ENCODE measurements around the gene MAP4K2.
"Not testable (repeated sequence)": the region's sequence is repeated elsewhere in the genome, so short reads cannot be mapped to it uniquely, and the experiment has no call there.

MAP4K2 gene

GRCh38 chr11:64848214-64848825 lies 45.3 kb upstream of the MAP4K2 start:
- Histone ChIP-seq H3K27ac (peak overlapping the region; percentile 99), H3K4me3 (ENCODE audit: low read depth in 1 of 2, low read length in 1 of 2) (peak overlapping the region; percentile 8 to 14)
- TF ChIP-seq, protein P1, sequence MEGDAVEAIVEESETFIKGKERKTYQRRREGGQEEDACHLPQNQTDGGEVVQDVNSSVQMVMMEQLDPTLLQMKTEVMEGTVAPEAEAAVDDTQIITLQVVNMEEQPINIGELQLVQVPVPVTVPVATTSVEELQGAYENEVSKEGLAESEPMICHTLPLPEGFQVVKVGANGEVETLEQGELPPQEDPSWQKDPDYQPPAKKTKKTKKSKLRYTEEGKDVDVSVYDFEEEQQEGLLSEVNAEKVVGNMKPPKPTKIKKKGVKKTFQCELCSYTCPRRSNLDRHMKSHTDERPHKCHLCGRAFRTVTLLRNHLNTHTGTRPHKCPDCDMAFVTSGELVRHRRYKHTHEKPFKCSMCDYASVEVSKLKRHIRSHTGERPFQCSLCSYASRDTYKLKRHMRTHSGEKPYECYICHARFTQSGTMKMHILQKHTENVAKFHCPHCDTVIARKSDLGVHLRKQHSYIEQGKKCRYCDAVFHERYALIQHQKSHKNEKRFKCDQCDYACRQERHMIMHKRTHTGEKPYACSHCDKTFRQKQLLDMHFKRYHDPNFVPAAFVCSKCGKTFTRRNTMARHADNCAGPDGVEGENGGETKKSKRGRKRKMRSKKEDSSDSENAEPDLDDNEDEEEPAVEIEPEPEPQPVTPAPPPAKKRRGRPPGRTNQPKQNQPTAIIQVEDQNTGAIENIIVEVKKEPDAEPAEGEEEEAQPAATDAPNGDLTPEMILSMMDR (IDR thresholded peaks at IDR 0.05), result no peak

DNA sequence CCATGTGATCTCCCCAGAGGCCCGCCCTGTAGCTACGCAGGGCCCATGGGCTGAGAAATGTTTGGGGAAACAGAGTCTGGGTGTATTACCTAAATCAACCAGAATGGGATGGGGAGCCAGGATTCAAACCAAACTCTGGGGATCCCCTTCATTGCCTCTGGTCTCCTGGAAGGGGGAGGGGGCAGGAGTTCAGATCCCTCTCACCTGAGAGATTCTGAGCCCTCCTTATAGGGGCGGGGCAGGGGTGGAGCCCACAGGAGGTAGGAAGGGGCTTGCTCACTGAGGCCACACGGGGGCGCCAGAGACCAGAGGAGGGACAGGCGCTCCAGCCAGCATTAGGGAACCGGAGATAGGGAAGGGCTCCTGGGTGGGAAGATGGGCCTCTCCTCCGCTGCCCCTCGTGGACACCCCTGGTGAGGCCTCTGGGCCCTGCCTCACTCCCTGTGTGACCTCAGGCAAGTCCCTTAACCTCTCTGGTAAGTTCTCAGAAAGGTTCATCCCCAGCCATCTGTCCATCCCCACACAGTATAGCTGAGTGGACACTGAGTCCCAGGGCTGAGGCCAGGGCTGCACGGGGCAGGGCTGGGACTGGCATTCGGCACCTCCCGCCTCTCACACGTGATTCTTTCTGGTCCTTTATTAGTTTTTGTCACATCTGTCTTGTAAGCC lies 44.1 kb upstream of the MAP4K2 start:
- Histone ChIP-seq H3K9me3 (no peaks in the 10 kb centered on the region), H3K27me3 (peaks cover 9% of the 10 kb centered on the region), H3K36me3 (peaks cover 8% of the 10 kb centered on the region), H3K4me1 (ENCODE audit: control insufficient read depth in 1 of 2, insufficient read depth in 1 of 2, low read depth in 1 of 2, low read length in 1 of 2) (peaks cover 54 to 69% of the 10 kb centered on the region in 2 experiments), H3K4me3 (ENCODE audit: low read depth in 1 of 2, low read length in 1 of 2) (no peak overlapping the region), H3K27ac (peak overlapping the region; percentile 99)
- TF ChIP-seq, protein P1 (IDR thresholded peaks at IDR 0.05), result peak; percentile 98

More at GRCh38 chr11:64848214-64848825, 45.3 kb upstream of the MAP4K2 start:
- Histone ChIP-seq H3K4me1 (ENCODE audit: control insufficient read depth in 1 of 2, insufficient read depth in 1 of 2, low read depth in 1 of 2, low read length in 1 of 2) (peaks cover 66 to 81% of the 10 kb centered on the region in 2 experiments), H3K9me3 (no peaks in the 10 kb centered on the region), H3K27me3 (peaks cover 9% of the 10 kb centered on the region), H3K36me3 (peaks cover 19% of the 10 kb centered on the region)

DNA sequence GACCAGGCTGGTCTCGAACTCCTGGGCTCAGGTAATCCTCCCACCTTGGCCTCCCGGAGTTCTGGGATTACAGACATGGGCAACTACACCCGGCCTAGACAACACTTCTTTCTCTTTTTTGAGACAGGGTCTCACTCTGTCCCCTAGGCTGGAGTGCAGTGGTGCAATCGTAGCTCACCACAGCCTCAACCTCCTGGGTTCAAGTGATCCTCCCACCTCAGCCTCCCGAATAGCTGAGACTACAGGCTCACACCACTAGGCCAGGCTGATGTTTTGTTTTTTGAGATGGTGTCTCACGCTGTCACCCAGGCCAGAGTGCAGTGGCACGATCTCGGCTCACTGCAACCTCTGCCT lies 42.7 kb upstream of the MAP4K2 start:
- peaks cover 40 to 56% of the 10 kb centered on the region in 2 experiments for H3K4me1 ChIP-seq (ENCODE audit: control insufficient read depth in 1 of 2, insufficient read depth in 1 of 2, low read depth in 1 of 2, low read length in 1 of 2)
- not testable (repeated sequence) for H3K27me3 ChIP-seq; H3K9me3 ChIP-seq; H3K4me3 ChIP-seq (ENCODE audit: low read depth in 1 of 2, low read length in 1 of 2); H3K27ac ChIP-seq; H3K36me3 ChIP-seq

DNA sequence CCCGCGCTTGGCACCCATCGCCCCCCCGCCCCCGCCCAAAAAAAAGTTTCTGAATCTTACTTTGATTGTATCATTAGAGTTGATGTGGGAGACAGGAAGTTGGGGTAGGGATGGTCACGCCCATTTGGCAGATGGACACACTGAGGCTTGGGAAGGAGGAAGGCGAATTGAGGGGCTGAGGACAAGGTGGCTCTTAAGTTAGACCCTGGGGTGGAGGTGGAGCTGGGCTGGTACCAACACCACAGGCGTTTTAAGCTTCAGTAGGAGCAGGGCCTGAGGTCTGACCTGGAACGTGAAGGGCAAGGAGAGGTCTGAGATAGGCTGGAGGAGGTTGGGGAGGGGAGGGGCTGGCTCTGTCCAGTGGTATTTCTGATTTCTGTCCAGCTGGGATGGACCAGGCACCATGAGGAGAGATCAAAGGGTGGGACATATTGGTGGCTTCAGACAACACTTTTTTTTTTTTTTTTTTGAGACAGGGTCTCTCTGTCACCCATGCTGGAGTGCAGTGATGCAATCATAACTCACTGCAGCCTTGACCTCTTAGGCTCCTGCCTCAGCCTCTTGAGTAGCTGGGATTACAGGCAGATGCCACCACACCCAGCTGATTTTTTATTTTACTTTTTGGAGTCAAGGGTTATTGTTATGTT lies 42.2 kb upstream of the MAP4K2 start:
- TF ChIP-seq, protein P1 (IDR thresholded peaks at IDR 0.05), result no peak
- peaks cover 39 to 51% of the 10 kb centered on the region in 2 experiments for H3K4me1 ChIP-seq (ENCODE audit: control insufficient read depth in 1 of 2, insufficient read depth in 1 of 2, low read depth in 1 of 2, low read length in 1 of 2)
- no peaks in the 10 kb centered on the region for H3K36me3 ChIP-seq
- H3K27me3 ChIP-seq, result peaks cover 9% of the 10 kb centered on the region
- peak overlapping the region; percentile 54 to 63 for H3K4me3 ChIP-seq (ENCODE audit: low read depth in 1 of 2, low read length in 1 of 2)
- H3K9me3 ChIP-seq, result no peaks in the 10 kb centered on the region
- peak overlapping the region; percentile 53 for H3K27ac ChIP-seq

DNA sequence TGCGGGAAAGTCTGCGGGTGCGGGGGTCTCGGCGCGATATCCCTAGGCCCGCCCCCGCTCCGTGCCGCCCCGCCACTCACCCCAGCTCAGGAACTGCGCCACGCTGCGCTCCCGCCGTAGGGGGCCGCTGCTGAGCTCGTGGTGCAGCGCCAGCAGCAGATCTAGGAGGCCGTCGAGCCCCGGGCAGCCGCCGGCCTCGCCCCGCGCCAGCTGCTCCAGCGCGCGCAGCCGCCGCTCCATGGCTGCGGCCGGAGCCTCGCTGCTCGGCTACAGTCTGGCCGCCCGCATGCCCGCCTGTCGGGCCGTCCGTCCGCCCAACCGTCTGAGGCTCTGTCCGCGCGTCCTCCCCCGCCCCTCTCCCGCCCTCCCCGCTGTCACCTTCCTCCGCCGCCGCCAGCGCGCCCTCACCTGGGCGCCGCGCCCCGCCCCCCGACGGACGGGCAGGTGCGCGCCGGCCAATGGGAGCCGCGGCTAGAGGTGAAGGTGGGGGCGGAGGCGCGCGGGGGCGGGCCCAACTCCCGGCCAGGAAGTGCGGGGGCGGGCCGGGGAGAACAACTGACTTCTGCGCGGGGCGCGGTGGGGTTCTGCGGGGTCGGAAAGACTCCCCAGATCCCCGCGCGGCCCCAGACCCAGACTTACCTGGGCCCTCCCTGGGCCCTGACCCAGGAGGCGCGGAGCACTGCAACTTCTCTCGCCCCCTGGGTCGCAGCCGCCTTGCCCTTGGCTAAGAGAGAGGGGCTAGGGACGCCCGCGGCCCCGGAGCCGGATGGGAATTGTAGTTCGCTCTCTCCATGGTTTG lies 41.5 kb upstream of the MAP4K2 start, which contains the start of gene CDC42BPG:
Gene CDC42BPG, minus strand, starts transcription at position 324 of the 799 bp plus-strand sequence. Its CDS starts 84 bp downstream, at position 240.
- Histone ChIP-seq H3K27me3 (peaks cover 9% of the 10 kb centered on the region), H3K4me1 (ENCODE audit: control insufficient read depth in 1 of 2, insufficient read depth in 1 of 2, low read depth in 1 of 2, low read length in 1 of 2) (peaks cover 32 to 43% of the 10 kb centered on the region in 2 experiments), H3K36me3 (no peaks in the 10 kb centered on the region), H3K9me3 (no peaks in the 10 kb centered on the region), H3K27ac (peak within 1 kb of the TSS; percentile 53), H3K4me3 (ENCODE audit: low read depth in 1 of 2, low read length in 1 of 2) (peak within 1 kb of the TSS; percentile 54 to 63)
- TF ChIP-seq, protein P1 (IDR thresholded peaks at IDR 0.05), result peak; percentile 80

Data from neutrophil (primary cell).